ENCODE data around the gene CBLB.

The CBLB gene

GRCh38 chr3:105851176-105851575 lies 17.6 kb downstream of the CBLB start:
- Histone ChIP-seq H3K4me3 (ENCODE audit: low read depth in 1 of 5, low read length in 5 of 5) (no peak overlapping the region), H3K9ac (ENCODE audit: low read length in 5 of 5) (no peak overlapping the region), H3K27me3 (ENCODE audit: control insufficient read depth in 5 of 5, insufficient read depth in 4 of 5, low read length in 5 of 5) (no peaks in the 10 kb centered on the region), H3K36me3 (ENCODE audit: control insufficient read depth in 5 of 5, insufficient read depth in 5 of 5, low read length in 5 of 5) (peaks cover 11 to 36% (median 17%) of the 10 kb centered on the region in 5 donors), H3K4me1 (ENCODE audit: control insufficient read depth in 5 of 5, insufficient read depth in 5 of 5, low read length in 5 of 5) (peaks cover 0 to 15% (median 10%) of the 10 kb centered on the region in 5 donors), H3K9me3 (ENCODE audit: control insufficient read depth in 5 of 5, low read length in 5 of 5) (no peaks in the 10 kb centered on the region), H3K27ac (ENCODE audit: low read depth, low read length) (no peak overlapping the region)

- Histone ChIP-seq H3K27ac (ENCODE audit: low read depth, low read length) (no peak overlapping the region), H3K4me1 (ENCODE audit: control insufficient read depth in 5 of 5, insufficient read depth in 5 of 5, low read length in 5 of 5) (peaks cover 0 to 15% (median 10%) of the 10 kb centered on the region in 5 donors), H3K4me3 (ENCODE audit: low read depth in 1 of 5, low read length in 5 of 5) (no peak overlapping the region)
Measured at GRCh38 chr3:105850593-105850992, 18.2 kb downstream of the CBLB start.

DNA sequence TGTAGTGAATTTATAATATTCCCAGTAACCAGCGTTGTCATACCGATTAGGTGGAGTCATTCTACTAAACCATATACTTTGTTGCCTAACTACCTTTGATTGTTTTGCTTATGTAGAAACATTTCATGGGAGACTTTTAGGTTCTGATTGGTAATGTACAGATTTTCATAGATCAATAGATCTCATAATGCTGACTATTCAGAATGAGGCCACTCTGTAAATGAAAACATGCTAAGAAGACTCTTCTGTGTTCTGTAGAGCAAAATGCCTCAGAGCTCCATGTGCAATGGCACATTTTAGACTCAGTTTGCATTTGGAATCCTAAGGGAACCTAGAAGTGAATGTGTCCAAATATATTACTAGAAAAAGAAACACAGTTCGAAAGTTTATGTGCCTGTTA lies 20.0 kb downstream of the CBLB start:
- peaks cover 12 to 36% (median 16%) of the 10 kb centered on the region in 5 donors for H3K36me3 ChIP-seq (ENCODE audit: control insufficient read depth in 5 of 5, insufficient read depth in 5 of 5, low read length in 5 of 5)
- no peak overlapping the region for H3K9ac ChIP-seq (ENCODE audit: low read length in 5 of 5)
- H3K9me3 ChIP-seq (ENCODE audit: control insufficient read depth in 5 of 5, low read length in 5 of 5): no peaks in the 10 kb centered on the region
- no peak overlapping the region for H3K4me3 ChIP-seq (ENCODE audit: low read depth in 1 of 5, low read length in 5 of 5)
- no peak overlapping the region for H3K27ac ChIP-seq (ENCODE audit: low read depth, low read length)
- H3K4me1 ChIP-seq (ENCODE audit: control insufficient read depth in 5 of 5, insufficient read depth in 5 of 5, low read length in 5 of 5): peaks cover 0 to 15% (median 12%) of the 10 kb centered on the region in 5 donors
- H3K27me3 ChIP-seq (ENCODE audit: control insufficient read depth in 5 of 5, insufficient read depth in 4 of 5, low read length in 5 of 5): no peaks in the 10 kb centered on the region

More at GRCh38 chr3:105850593-105850992, 18.2 kb downstream of the CBLB start:
- H3K9me3 ChIP-seq (ENCODE audit: control insufficient read depth in 5 of 5, low read length in 5 of 5): no peaks in the 10 kb centered on the region
- H3K9ac ChIP-seq (ENCODE audit: low read length in 5 of 5): no peak overlapping the region
- H3K36me3 ChIP-seq (ENCODE audit: control insufficient read depth in 5 of 5, insufficient read depth in 5 of 5, low read length in 5 of 5): peaks cover 11 to 36% (median 17%) of the 10 kb centered on the region in 5 donors
- no peaks in the 10 kb centered on the region for H3K27me3 ChIP-seq (ENCODE audit: control insufficient read depth in 5 of 5, insufficient read depth in 4 of 5, low read length in 5 of 5)

DNA sequence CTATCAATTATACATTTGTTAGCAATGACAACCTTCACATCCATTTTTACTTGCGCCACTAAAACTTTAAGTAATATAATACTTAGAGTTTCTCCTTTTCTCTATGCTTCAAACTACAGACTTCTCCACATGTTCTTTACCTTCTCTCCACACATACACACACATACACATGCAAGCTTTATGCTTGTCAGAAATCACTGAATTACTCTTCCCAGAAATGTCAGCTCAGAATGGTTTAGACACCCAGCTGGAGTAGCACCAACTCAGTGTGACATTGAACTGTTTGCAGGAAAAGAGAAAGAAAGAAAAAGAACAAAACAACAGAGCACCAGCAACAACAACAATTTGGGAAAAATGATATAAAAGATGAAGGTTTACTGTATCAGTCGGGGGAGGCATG lies 20.9 kb downstream of the CBLB start:
- no peak overlapping the region for H3K9ac ChIP-seq (ENCODE audit: low read length in 5 of 5)
- H3K4me3 ChIP-seq (ENCODE audit: low read depth in 1 of 5, low read length in 5 of 5): no peak overlapping the region
- no peak overlapping the region for H3K27ac ChIP-seq (ENCODE audit: low read depth, low read length)
- H3K4me1 ChIP-seq (ENCODE audit: control insufficient read depth in 5 of 5, insufficient read depth in 5 of 5, low read length in 5 of 5): peaks cover 0 to 15% (median 12%) of the 10 kb centered on the region in 5 donors
- H3K36me3 ChIP-seq (ENCODE audit: control insufficient read depth in 5 of 5, insufficient read depth in 5 of 5, low read length in 5 of 5): peaks cover 9 to 30% (median 10%) of the 10 kb centered on the region in 5 donors
- no peaks in the 10 kb centered on the region for H3K9me3 ChIP-seq (ENCODE audit: control insufficient read depth in 5 of 5, low read length in 5 of 5)
- no peaks in the 10 kb centered on the region for H3K27me3 ChIP-seq (ENCODE audit: control insufficient read depth in 5 of 5, insufficient read depth in 4 of 5, low read length in 5 of 5)

DNA sequence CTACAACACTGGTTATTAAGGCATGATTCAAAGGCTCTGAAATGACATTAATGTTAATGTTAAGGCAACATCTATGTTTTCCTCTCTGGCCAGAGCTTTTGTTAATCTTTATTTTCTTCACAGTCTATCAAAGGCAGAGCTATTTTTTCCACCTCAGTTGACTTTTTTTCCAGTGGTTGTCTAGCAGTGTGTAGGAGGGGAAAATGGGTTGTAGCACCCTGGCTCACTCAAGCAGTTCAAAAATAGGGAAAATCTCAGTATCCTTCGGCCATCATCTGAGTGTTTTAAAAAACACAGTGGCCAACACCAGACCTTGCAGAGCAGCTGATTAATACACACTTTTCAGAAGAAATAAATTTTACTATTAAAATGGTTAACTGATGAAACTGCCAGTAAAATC lies 21.4 kb downstream of the CBLB start:
- Histone ChIP-seq H3K27me3 (ENCODE audit: control insufficient read depth in 5 of 5, insufficient read depth in 4 of 5, low read length in 5 of 5) (no peaks in the 10 kb centered on the region), H3K9me3 (ENCODE audit: control insufficient read depth in 5 of 5, low read length in 5 of 5) (no peaks in the 10 kb centered on the region), H3K36me3 (ENCODE audit: control insufficient read depth in 5 of 5, insufficient read depth in 5 of 5, low read length in 5 of 5) (peaks cover 8 to 32% (median 8%) of the 10 kb centered on the region in 5 donors), H3K9ac (ENCODE audit: low read length in 5 of 5) (peak overlapping the region in 1 of 5 donors; percentile 32), H3K4me1 (ENCODE audit: control insufficient read depth in 5 of 5, insufficient read depth in 5 of 5, low read length in 5 of 5) (peaks cover 0 to 15% (median 12%) of the 10 kb centered on the region in 5 donors), H3K27ac (ENCODE audit: low read depth, low read length) (no peak overlapping the region), H3K4me3 (ENCODE audit: low read depth in 1 of 5, low read length in 5 of 5) (no peak overlapping the region)

DNA sequence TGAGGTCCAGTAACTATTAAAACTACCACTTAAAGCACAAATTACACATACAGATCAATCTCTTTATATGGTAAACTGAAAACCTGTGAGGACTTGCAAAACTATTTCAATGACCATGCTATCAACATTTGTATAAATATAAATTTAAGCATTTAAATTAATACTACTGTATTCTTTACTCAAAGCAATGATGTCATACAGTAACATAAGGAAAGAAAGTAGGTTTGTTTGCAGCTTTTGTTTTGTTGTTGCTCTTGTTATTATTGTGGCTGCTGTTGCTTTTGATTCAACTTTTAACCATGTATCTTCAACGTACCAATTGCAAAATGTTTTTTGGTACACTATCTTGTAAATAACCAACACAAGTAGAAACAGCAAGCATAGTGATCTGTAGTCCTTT lies 22.0 kb downstream of the CBLB start:
- Histone ChIP-seq H3K9ac (ENCODE audit: low read length in 5 of 5) (peak overlapping the region in 1 of 5 donors; percentile 32), H3K27ac (ENCODE audit: low read depth, low read length) (no peak overlapping the region), H3K4me3 (ENCODE audit: low read depth in 1 of 5, low read length in 5 of 5) (no peak overlapping the region), H3K9me3 (ENCODE audit: control insufficient read depth in 5 of 5, low read length in 5 of 5) (peaks cover 0 to 2% (median 0%) of the 10 kb centered on the region in 5 donors), H3K4me1 (ENCODE audit: control insufficient read depth in 5 of 5, insufficient read depth in 5 of 5, low read length in 5 of 5) (peaks cover 0 to 15% (median 12%) of the 10 kb centered on the region in 5 donors), H3K27me3 (ENCODE audit: control insufficient read depth in 5 of 5, insufficient read depth in 4 of 5, low read length in 5 of 5) (no peaks in the 10 kb centered on the region), H3K36me3 (ENCODE audit: control insufficient read depth in 5 of 5, insufficient read depth in 5 of 5, low read length in 5 of 5) (peaks cover 8 to 31% (median 10%) of the 10 kb centered on the region in 5 donors)

DNA sequence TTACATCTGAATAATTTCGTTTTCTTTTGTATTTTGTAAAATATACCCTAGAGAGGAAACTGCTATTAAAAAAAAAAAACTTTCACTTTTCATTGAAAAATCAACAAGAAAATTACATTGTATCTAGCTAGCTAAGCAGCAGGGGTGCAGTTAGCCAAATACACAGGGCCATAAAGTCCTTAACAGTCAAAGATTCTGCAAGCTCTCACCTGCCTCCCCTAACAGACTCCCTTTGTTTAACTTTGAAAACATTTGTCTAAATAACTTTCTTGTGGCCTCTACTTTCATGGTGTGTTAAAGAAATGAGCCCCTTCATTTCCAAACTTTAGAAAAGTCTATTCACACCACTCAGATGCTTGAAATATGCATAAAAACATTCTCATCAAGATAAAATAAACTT lies 23.3 kb downstream of the CBLB start:
- Histone ChIP-seq H3K9ac (ENCODE audit: low read length in 5 of 5) (no peak overlapping the region), H3K4me3 (ENCODE audit: low read depth in 1 of 5, low read length in 5 of 5) (no peak overlapping the region), H3K9me3 (ENCODE audit: control insufficient read depth in 5 of 5, low read length in 5 of 5) (peaks cover 0 to 2% (median 0%) of the 10 kb centered on the region in 5 donors), H3K36me3 (ENCODE audit: control insufficient read depth in 5 of 5, insufficient read depth in 5 of 5, low read length in 5 of 5) (peaks cover 0 to 19% (median 2%) of the 10 kb centered on the region in 5 donors), H3K27me3 (ENCODE audit: control insufficient read depth in 5 of 5, insufficient read depth in 4 of 5, low read length in 5 of 5) (no peaks in the 10 kb centered on the region), H3K27ac (ENCODE audit: low read depth, low read length) (no peak overlapping the region), H3K4me1 (ENCODE audit: control insufficient read depth in 5 of 5, insufficient read depth in 5 of 5, low read length in 5 of 5) (peaks cover 0 to 15% (median 12%) of the 10 kb centered on the region in 5 donors)

- Histone ChIP-seq H3K9ac (ENCODE audit: low read length in 5 of 5) (no peak overlapping the region), H3K4me3 (ENCODE audit: low read depth in 1 of 5, low read length in 5 of 5) (no peak overlapping the region), H3K4me1 (ENCODE audit: control insufficient read depth in 5 of 5, insufficient read depth in 5 of 5, low read length in 5 of 5) (peaks cover 0 to 15% (median 12%) of the 10 kb centered on the region in 5 donors), H3K9me3 (ENCODE audit: control insufficient read depth in 5 of 5, low read length in 5 of 5) (peaks cover 0 to 2% (median 0%) of the 10 kb centered on the region in 5 donors), H3K27ac (ENCODE audit: low read depth, low read length) (no peak overlapping the region), H3K36me3 (ENCODE audit: control insufficient read depth in 5 of 5, insufficient read depth in 5 of 5, low read length in 5 of 5) (peaks cover 0 to 17% (median 2%) of the 10 kb centered on the region in 5 donors), H3K27me3 (ENCODE audit: control insufficient read depth in 5 of 5, insufficient read depth in 4 of 5, low read length in 5 of 5) (no peaks in the 10 kb centered on the region)
Measured at GRCh38 chr3:105844704-105845103, 24.1 kb downstream of the CBLB start.

- Histone ChIP-seq H3K9ac (ENCODE audit: low read length in 5 of 5) (no peak overlapping the region), H3K27ac (ENCODE audit: low read depth, low read length) (no peak overlapping the region), H3K27me3 (ENCODE audit: control insufficient read depth in 5 of 5, insufficient read depth in 4 of 5, low read length in 5 of 5) (no peaks in the 10 kb centered on the region), H3K9me3 (ENCODE audit: control insufficient read depth in 5 of 5, low read length in 5 of 5) (peaks cover 0 to 2% (median 0%) of the 10 kb centered on the region in 5 donors), H3K4me3 (ENCODE audit: low read depth in 1 of 5, low read length in 5 of 5) (no peak overlapping the region), H3K36me3 (ENCODE audit: control insufficient read depth in 5 of 5, insufficient read depth in 5 of 5, low read length in 5 of 5) (peaks cover 0 to 12% (median 2%) of the 10 kb centered on the region in 5 donors), H3K4me1 (ENCODE audit: control insufficient read depth in 5 of 5, insufficient read depth in 5 of 5, low read length in 5 of 5) (peaks cover 0 to 15% (median 12%) of the 10 kb centered on the region in 5 donors)
Measured at GRCh38 chr3:105843994-105844393, 24.8 kb downstream of the CBLB start.

DNA sequence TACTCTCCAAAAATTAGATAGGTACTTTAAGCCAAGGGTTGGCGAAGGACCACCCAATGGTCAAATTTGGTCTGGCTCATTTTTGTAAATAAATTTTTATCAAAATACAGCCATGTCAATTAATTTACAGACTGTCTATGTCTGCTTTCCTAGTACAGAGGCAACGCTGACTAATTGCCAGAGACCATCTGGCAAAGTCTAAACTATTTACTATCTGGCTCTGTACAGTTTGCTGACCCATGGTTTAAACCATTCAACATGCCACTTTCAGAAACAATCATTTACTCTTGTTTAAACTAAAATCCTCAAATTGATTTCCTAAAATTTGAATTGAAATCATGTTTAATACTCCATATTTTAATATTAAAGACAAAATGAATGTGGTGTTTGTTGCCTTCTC lies 25.9 kb downstream of the CBLB start:
- no peaks in the 10 kb centered on the region for H3K27me3 ChIP-seq (ENCODE audit: control insufficient read depth in 5 of 5, insufficient read depth in 4 of 5, low read length in 5 of 5)
- H3K9me3 ChIP-seq (ENCODE audit: control insufficient read depth in 5 of 5, low read length in 5 of 5): peaks cover 0 to 2% (median 0%) of the 10 kb centered on the region in 5 donors
- H3K4me1 ChIP-seq (ENCODE audit: control insufficient read depth in 5 of 5, insufficient read depth in 5 of 5, low read length in 5 of 5): peaks cover 0 to 14% (median 10%) of the 10 kb centered on the region in 5 donors
- H3K27ac ChIP-seq (ENCODE audit: low read depth, low read length): no peak overlapping the region
- H3K9ac ChIP-seq (ENCODE audit: low read length in 5 of 5): no peak overlapping the region
- H3K4me3 ChIP-seq (ENCODE audit: low read depth in 1 of 5, low read length in 5 of 5): no peak overlapping the region
- H3K36me3 ChIP-seq (ENCODE audit: control insufficient read depth in 5 of 5, insufficient read depth in 5 of 5, low read length in 5 of 5): peaks cover 0 to 9% (median 0%) of the 10 kb centered on the region in 5 donors

All from subcutaneous abdominal adipose tissue (tissue), 5 donors.